Fibroblast of mammary gland (primary cell): Measurements from ENCODE around the gene HMGXB4.

Experiments
- DNase-seq: peaks from one replicate; pipeline ENCODE4 v3.0.0-alpha.2; 2010; ENCODE audit warnings: low read depth
- H3K4me3 ChIP-seq: 2 replicates; pipeline ENCODE4 v1.5.1; 2011; ENCODE audit warnings: low read depth, mild to moderate bottlenecking, low read length, moderate library complexity; ENCODE audit not compliant: control insufficient read depth
- TF ChIP-seq, protein P1 (sequence below): conservative IDR thresholded peaks from 2 replicates; pipeline ENCODE4 v1.5.1; 2011; ENCODE audit warnings: low read depth, low read length, inconsistent platforms; ENCODE audit not compliant: control insufficient read depth, insufficient read depth

The HMGXB4 gene

DNA sequence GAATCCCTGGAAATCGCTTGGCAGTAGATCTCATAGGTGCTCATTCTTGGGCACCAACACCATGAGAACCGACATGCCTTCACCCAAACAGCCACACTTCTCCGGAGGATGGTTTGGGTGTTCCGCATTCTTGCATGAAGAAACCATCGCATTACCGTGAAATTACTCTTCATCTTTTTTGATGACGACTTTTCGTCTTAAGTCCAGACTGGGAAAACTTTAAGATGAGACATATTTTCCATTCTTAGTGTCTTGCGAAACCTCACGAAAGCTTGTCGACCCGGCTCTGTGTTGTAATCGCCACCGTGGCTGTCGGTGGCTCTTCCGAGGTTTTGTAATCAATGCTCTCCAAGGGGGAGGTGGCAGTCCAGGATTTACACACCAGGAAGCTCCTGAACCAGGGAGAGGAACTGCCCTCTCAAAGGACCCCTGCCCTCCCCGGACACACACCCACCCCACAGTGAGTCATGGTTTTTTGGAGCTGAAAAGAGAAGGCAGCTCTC is 44.1 kb downstream of the HMGXB4 start:
- H3K4me3 ChIP-seq = peak overlapping the region; percentile 84
- peak; percentile 99 for DNase-seq
- TF ChIP-seq, protein P1, sequence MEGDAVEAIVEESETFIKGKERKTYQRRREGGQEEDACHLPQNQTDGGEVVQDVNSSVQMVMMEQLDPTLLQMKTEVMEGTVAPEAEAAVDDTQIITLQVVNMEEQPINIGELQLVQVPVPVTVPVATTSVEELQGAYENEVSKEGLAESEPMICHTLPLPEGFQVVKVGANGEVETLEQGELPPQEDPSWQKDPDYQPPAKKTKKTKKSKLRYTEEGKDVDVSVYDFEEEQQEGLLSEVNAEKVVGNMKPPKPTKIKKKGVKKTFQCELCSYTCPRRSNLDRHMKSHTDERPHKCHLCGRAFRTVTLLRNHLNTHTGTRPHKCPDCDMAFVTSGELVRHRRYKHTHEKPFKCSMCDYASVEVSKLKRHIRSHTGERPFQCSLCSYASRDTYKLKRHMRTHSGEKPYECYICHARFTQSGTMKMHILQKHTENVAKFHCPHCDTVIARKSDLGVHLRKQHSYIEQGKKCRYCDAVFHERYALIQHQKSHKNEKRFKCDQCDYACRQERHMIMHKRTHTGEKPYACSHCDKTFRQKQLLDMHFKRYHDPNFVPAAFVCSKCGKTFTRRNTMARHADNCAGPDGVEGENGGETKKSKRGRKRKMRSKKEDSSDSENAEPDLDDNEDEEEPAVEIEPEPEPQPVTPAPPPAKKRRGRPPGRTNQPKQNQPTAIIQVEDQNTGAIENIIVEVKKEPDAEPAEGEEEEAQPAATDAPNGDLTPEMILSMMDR = no peak

DNA sequence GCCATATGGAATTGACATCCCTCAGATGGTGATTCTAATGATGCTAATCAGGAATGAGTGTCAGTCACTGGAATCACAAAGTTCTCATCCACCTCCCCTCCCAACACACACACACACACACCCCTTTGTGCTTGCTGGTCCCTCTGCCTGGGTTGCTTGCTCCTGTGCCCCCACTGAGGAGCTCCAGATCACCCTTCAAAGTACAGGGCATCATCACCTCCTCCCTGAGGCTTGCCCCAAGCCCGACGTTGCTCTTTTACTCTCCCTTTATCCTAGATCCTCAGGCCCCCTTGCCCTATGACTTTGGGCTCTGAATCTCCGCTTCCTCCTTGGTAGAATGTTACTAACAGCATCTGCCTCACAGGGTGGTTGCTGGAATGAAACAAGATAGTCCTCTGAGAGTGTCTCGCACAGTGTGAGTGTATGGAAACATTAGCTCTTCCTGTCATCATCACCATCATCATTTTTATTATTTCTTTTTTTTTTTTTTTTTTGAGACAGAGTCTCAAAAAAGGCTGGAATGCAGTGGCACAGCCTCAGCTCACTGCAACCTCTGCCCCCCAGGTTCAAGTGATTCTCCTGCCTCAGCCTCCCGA is 45.8 kb downstream of the HMGXB4 start:
- H3K4me3 ChIP-seq = no peak overlapping the region
- TF ChIP-seq, protein P1 = no peak
- no peak for DNase-seq

- no peak overlapping the region for H3K4me3 ChIP-seq
- DNase-seq = no peak
- TF ChIP-seq, protein P1 = no peak
Measured at GRCh38 chr22:35305525-35306070, 48.3 kb downstream of the HMGXB4 start.

DNA sequence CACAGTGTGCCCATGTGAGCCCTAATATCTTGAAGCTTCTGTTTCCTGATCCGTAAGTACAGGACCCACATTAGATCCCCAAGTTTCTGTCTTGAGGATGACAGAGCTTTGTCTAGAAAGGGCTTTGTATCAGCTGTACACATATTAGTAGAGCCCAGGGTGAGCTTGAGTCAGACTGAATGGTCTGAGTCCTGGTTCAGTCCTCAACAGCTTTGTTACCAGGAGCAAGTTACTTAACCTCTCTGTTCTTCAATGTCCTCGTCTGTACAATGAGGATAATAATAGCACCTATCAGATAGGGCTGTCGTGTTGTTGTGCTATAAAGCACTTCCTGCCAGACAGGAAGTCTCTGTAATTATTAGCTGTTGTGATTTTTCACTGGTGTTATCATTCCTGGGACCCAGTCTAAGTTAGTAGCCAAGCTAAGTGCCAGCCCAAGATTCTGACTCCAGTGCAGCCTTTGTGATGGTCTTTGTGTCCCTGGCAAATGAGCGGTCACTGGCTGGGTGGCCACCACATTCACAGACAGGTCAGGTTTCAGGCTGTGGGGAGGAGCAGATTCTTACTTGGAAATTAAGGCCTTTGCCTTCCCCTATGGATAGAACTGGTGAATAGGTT is 49.2 kb downstream of the HMGXB4 start:
- no peak for DNase-seq

DNA sequence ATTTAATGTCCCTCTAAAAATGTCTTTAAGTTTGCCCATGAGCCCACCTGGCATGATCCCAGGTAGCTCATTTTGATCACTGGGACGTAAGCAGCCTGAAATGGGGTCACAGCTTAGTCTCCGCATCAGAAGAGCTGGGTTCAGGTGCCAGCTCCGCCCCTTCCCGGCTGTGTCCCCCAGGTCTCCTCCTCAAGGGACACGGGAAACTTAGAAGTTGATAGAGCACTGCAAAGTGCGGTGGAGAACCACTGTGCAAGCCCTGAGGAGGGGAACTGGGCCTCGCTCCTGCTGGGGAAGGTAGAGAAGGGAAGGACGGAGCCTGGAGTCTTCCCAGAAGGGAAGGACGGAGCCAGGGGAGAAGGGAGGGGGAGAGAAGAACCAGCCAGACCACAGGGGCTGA is 50.1 kb downstream of the HMGXB4 start:
- no peak for DNase-seq
- H3K4me3 ChIP-seq = no peak overlapping the region
- TF ChIP-seq, protein P1 = no peak

More for the DNA sequence above, 49.2 kb downstream of the HMGXB4 start:
- H3K4me3 ChIP-seq = no peak overlapping the region
- TF ChIP-seq, protein P1 = no peak

GRCh38 chr22:35307892-35308291 is 50.6 kb downstream of the HMGXB4 start:
- DNase-seq = no peak

More at GRCh38 chr22:35307892-35308291, 50.6 kb downstream of the HMGXB4 start:
- TF ChIP-seq, protein P1 = no peak
- H3K4me3 ChIP-seq = no peak overlapping the region
